Measurements from ENCODE around the gene PTRH1.

DNA sequence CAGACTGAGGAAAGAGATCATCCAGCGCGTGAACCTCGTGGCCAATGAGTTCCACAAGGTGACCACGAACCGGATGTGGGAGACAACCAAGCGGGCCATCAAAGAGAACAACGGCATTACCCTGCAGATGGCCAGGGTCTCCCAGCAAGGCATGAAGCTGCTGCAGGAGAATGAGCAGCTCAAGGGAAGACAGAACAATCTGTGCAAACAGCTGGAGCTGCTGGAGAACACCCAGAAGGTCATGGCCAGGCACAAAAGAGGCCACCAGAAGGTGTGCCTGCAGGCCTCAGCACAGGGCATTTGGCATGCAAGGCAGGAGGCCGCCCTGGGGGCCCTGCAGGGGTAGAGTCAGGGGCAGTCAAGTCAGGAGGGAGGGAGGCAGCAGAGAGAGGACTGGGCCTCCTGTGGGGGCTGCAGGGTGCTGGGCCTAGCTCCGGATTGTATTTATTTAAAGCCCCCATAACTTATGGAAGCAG lies 4.2 kb downstream of the PTRH1 start:
- TF ChIP-seq CTCF (IDR thresholded peaks at IDR 0.05) (no peak), POLR2A (IDR thresholded peaks at IDR 0.05) (no peak), EP300 (IDR thresholded peaks at IDR 0.05) (no peak)
